ENCODE measurements around the gene SEZ6L.

DNA sequence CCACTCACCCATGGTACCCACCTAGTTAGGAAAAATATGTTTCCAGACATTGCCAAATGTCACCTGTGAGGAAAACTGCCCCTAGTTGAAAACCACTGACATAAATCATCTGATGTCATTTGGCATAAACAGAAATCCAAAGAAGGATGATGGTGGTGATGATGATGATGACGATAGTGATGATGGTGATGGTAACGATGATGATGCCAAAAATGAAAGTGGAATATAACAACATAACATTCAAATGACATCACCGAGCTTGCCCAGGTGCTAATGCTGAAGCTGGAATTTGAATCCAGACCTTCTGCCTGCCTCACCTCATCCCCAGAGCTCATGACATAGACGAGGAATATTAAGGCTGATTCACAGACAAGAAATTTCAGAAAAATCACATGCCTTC, 167.5 kb downstream of the SEZ6L start:
- TF ChIP-seq, protein P1, sequence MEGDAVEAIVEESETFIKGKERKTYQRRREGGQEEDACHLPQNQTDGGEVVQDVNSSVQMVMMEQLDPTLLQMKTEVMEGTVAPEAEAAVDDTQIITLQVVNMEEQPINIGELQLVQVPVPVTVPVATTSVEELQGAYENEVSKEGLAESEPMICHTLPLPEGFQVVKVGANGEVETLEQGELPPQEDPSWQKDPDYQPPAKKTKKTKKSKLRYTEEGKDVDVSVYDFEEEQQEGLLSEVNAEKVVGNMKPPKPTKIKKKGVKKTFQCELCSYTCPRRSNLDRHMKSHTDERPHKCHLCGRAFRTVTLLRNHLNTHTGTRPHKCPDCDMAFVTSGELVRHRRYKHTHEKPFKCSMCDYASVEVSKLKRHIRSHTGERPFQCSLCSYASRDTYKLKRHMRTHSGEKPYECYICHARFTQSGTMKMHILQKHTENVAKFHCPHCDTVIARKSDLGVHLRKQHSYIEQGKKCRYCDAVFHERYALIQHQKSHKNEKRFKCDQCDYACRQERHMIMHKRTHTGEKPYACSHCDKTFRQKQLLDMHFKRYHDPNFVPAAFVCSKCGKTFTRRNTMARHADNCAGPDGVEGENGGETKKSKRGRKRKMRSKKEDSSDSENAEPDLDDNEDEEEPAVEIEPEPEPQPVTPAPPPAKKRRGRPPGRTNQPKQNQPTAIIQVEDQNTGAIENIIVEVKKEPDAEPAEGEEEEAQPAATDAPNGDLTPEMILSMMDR (IDR thresholded peaks at IDR 0.05), result no peak
- TF ChIP-seq POLR2A (IDR thresholded peaks at IDR 0.05), result no peak
